HepG2 (cell line): ENCODE measurements around the gene MPI. TPM values are rescaled to one million over a fixed set of nuclear protein-coding genes. Genes with fewer than 3 reads are reported as not detected.

ENCODE experiments used
- AHR ChIP-seq: IDR thresholded peaks from 2 replicates; pipeline ENCODE4 v1.6.1; 2018; ENCODE audit warnings: missing genetic modification reagents, missing compliant biosample characterization
- ARID3A ChIP-seq: IDR thresholded peaks from 2 replicates; pipeline ENCODE4 v1.6.1; 2012; ENCODE audit warnings: low read depth, low read length, improper control_type of control experiment
- CERS6 ChIP-seq: sonication (generic); formaldehyde crosslinking; IDR thresholded peaks from 2 replicates; pipeline ENCODE4 v1.5.0; 2020; ENCODE audit warnings: missing genetic modification reagents
- GABPB1 ChIP-seq: IDR thresholded peaks from 2 replicates; pipeline ENCODE4 v1.6.1; 2016; ENCODE audit warnings: mild to moderate bottlenecking, missing genetic modification reagents, moderate library complexity, missing compliant biosample characterization
- HMG20B ChIP-seq: conservative IDR thresholded peaks from 2 replicates; pipeline ENCODE4 v1.6.1; 2016; ENCODE audit warnings: missing genetic modification reagents, missing compliant biosample characterization
- ISL2 ChIP-seq: sonication (generic); formaldehyde crosslinking; IDR thresholded peaks from 2 replicates; pipeline ENCODE4 v1.5.0; 2020; ENCODE audit warnings: missing genetic modification reagents
- KLF12 ChIP-seq: sonication (generic); formaldehyde crosslinking; IDR thresholded peaks from 2 replicates; pipeline ENCODE4 v1.4.0; 2020; ENCODE audit warnings: missing genetic modification reagents, borderline replicate concordance
- MAFF ChIP-seq: IDR thresholded peaks from 2 replicates; pipeline ENCODE4 v1.6.1; 2011; ENCODE audit warnings: low read depth, low read length, improper control_type of control experiment
- NR3C1 ChIP-seq: sonication (generic); formaldehyde crosslinking; IDR thresholded peaks from 2 replicates; pipeline ENCODE4 v1.4.0; 2020; ENCODE audit warnings: missing genetic modification reagents
- RBAK ChIP-seq: sonication (generic); formaldehyde crosslinking; IDR thresholded peaks from 2 replicates; pipeline ENCODE4 v1.5.1; 2020; ENCODE audit warnings: mild to moderate bottlenecking, missing genetic modification reagents
- SIX1 ChIP-seq: sonication (generic); formaldehyde crosslinking; IDR thresholded peaks from 2 replicates; pipeline ENCODE4 v1.4.0; 2020; ENCODE audit warnings: missing genetic modification reagents, borderline replicate concordance
- SNAPC2 ChIP-seq: sonication (generic); formaldehyde crosslinking; IDR thresholded peaks from 2 replicates; pipeline ENCODE4 v1.8.1; 2022; ENCODE audit warnings: mild to moderate bottlenecking, missing genetic modification reagents
- YEATS4 ChIP-seq: sonication (generic); formaldehyde crosslinking; IDR thresholded peaks from 2 replicates; pipeline ENCODE4 v1.4.0; 2020; ENCODE audit warnings: missing genetic modification reagents, borderline replicate concordance
- ZNF253 ChIP-seq: sonication (generic); formaldehyde crosslinking; IDR thresholded peaks from 2 replicates; pipeline ENCODE4 v1.8.0; 2022; ENCODE audit warnings: mild to moderate bottlenecking, missing genetic modification reagents, borderline replicate concordance
- ZNF501 ChIP-seq: sonication (generic); formaldehyde crosslinking; IDR thresholded peaks from 2 replicates; pipeline ENCODE4 v1.5.1; 2020; ENCODE audit warnings: mild to moderate bottlenecking, moderate library complexity, missing genetic modification reagents
- ZNF512B ChIP-seq: sonication (generic); formaldehyde crosslinking; IDR thresholded peaks from 2 replicates; pipeline ENCODE4 v1.5.1; 2020; ENCODE audit warnings: missing genetic modification reagents, mild to moderate bottlenecking, borderline replicate concordance
- ZNF687 ChIP-seq: sonication (generic); formaldehyde crosslinking; IDR thresholded peaks from 2 replicates; pipeline ENCODE4 v1.5.1; 2020; ENCODE audit warnings: mild to moderate bottlenecking, missing genetic modification reagents, moderate library complexity
- ZNF740 ChIP-seq: sonication (generic); formaldehyde crosslinking; IDR thresholded peaks from 2 replicates; pipeline ENCODE4 v1.4.0; 2020; ENCODE audit warnings: missing genetic modification reagents
- ZNF773 ChIP-seq: sonication (generic); formaldehyde crosslinking; IDR thresholded peaks from 2 replicates; pipeline ENCODE4 v1.4.0; 2020; ENCODE audit warnings: missing genetic modification reagents, borderline replicate concordance
- ZSCAN20 ChIP-seq: sonication (generic); formaldehyde crosslinking; IDR thresholded peaks from 2 replicates; pipeline ENCODE4 v1.4.0; 2020; ENCODE audit warnings: missing genetic modification reagents, mild to moderate bottlenecking, borderline replicate concordance
- polyA plus RNA-seq, 8 experiments: library from polyadenylated mRNA; depleted of rRNA in 3 of 8; stranded (reverse) in 7 of 8; unstranded in 1 of 8; fragments of >200 nt; fragmentation: Illumina TruSeq in 4 of 8; extraction: Trizol in 4 of 8; gene quantifications; 2 replicates each; pipeline versions ENCODE4 v1.2.1 to v1.2.3, GENCODE V29; 2011 to 2016; ENCODE audit warnings: low read depth in 4 of 8, missing spikeins in 1 of 8, mixed read lengths in 1 of 8; ENCODE audit not compliant: insufficient read depth in 1 of 8
- total RNA-seq, 5 experiments: library from RNA; depleted of rRNA; stranded (reverse); fragments of >200 nt; fragmentation: Illumina TruSeq; extraction: Trizol; gene quantifications; 2 replicates each; pipeline ENCODE4 v1.2.3, GENCODE V29; 2016; ENCODE audit warnings: low read depth in 1 of 5

Gene MPI
- total and polyA plus RNA-seq, 2 of the 13 experiments (the other 11 are each of a cell fraction or from before 2014, with no cell fraction given) = 36.9 to 63.5 TPM

- TF ChIP-seq ZNF253 (CRISPR knock-in tag) (no peak), AHR (peak; percentile 55; the same call in 1 of the 2 replicates), CERS6 (CRISPR knock-in tag) (no peak), ISL2 (CRISPR knock-in tag) (0 out of 2 replicates have a peak, but pooled peaks have one; percentile 61), NR3C1 (no peak), SIX1 (CRISPR knock-in tag) (no peak), KLF12 (CRISPR knock-in tag) (0 out of 2 replicates have a peak, but pooled peaks have one; percentile 51), SNAPC2 (CRISPR knock-in tag) (peak; percentile 59; the same call in 1 of the 2 replicates), YEATS4 (CRISPR knock-in tag) (peak; percentile 83), RBAK (CRISPR knock-in tag) (no peak), ZNF687 (peak; percentile 76), HMG20B (CRISPR knock-in tag) (no peak), ZNF773 (no peak), MAFF (no peak), ZNF512B (no peak), GABPB1 (CRISPR knock-in tag) (peak; percentile 90), ZNF501 (CRISPR knock-in tag) (peak; percentile 19; the same call in 1 of the 2 replicates), ZSCAN20 (CRISPR knock-in tag) (no peak; the same call in 1 of the 2 replicates), ZNF740 (CRISPR knock-in tag) (peak; percentile 88), ARID3A (no peak)
These were observed 16.6 kb upstream of the MPI start, which contains the start of gene SCAMP2 (continued) for GRCh38 chr15:74873036-74873755.
